BJ (cell line): Measurements from ENCODE around the gene TOMT. TPM values are rescaled to one million over a fixed set of nuclear protein-coding genes. Genes with fewer than 3 reads are reported as not detected.
"Not testable (repeated sequence)": the region's sequence is repeated elsewhere in the genome, so short reads cannot be mapped to it uniquely, and the experiment has no call there.

Experiments
- CTCF ChIA-PET: fragments of 350-600 bp; formaldehyde crosslinking; extraction: SDS; loops from one replicate; lab custom pipeline; 2021; ENCODE audit warnings: antibody characterized with exemption, inconsistent platforms; lab: Yijun Ruan, JAX
- POLR2A ChIA-PET: fragments of 300-600 bp; sonication (Branson Sonifier 250); formaldehyde crosslinking; extraction: SDS; loops from one replicate; lab custom pipeline; 2021; ENCODE audit warnings: antibody characterized with exemption; lab: Charles Lee
- DNase-seq: peaks from one replicate; pipeline ENCODE4 v3.0.0-alpha.2; 2011; ENCODE audit warnings: low read depth
- H3K27me3 ChIP-seq: 2 replicates; pipeline ENCODE4 v1.6.0; 2011; ENCODE audit warnings: low read length; ENCODE audit not compliant: control insufficient read depth, insufficient read depth
- H3K36me3 ChIP-seq: 2 replicates; pipeline ENCODE4 v1.5.1; 2011; ENCODE audit warnings: low read length; ENCODE audit not compliant: control insufficient read depth, insufficient read depth
- H3K4me3 ChIP-seq: 2 replicates; pipeline ENCODE4 v1.5.1; 2011; ENCODE audit warnings: low read depth, mild to moderate bottlenecking, control low read depth, low read length
- CTCF ChIP-seq: IDR thresholded peaks from 2 replicates; pipeline ENCODE4 v1.5.1; 2011; ENCODE audit warnings: low read depth, mild to moderate bottlenecking, control low read depth, inconsistent platforms, low read length, moderate library complexity; ENCODE audit not compliant: insufficient read depth
- polyA plus RNA-seq: library from polyadenylated mRNA; depleted of rRNA; stranded (reverse); fragments of >200 nt; gene quantifications from 2 replicates; pipeline ENCODE4 v1.2.3, GENCODE V29; 2011

Gene TOMT
- polyA plus RNA-seq, 1 experiment = not detected

- no peak for TF ChIP-seq CTCF
- H3K4me3 ChIP-seq = no peak overlapping the region
- no peaks in the 10 kb centered on the region for H3K36me3 ChIP-seq
- ChIA-PET CTCF (interaction anchor here (0.9 to 1.9 kb wide), 2 partner anchors 9 to 116 kb away, joined by 3 to 9 read pairs; no protein-coding TSS in a partner anchor), POLR2A (no interaction called here)
- H3K27me3 ChIP-seq = no peaks in the 10 kb centered on the region
- DNase-seq = peak; percentile 88
These were observed 35.3 kb downstream of the TOMT start for GRCh38 chr11:72141066-72141465.

- H3K36me3 ChIP-seq, DNase-seq, H3K4me3 ChIP-seq, H3K27me3 ChIP-seq, POLR2A ChIA-PET: not testable (repeated sequence)
- CTCF ChIA-PET = interaction anchor here (0.9 to 1.9 kb wide), 2 partner anchors 8 to 117 kb away, joined by 3 to 9 read pairs; no protein-coding TSS in a partner anchor
These were observed 36.4 kb downstream of the TOMT start for GRCh38 chr11:72142086-72142485.

GRCh38 chr11:72142543-72142942, 36.8 kb downstream of the TOMT start:
- H3K4me3 ChIP-seq, POLR2A ChIA-PET, H3K36me3 ChIP-seq, H3K27me3 ChIP-seq, DNase-seq: not testable (repeated sequence)
- CTCF ChIA-PET = interaction anchor here (2.8 to 3.9 kb wide), 4 partner anchors 8 to 118 kb away, joined by 7 to 42 read pairs (median 30); partner anchors contain the start of gene FOLR3

GRCh38 chr11:72144807-72145565, 39.3 kb downstream of the TOMT start:
- ChIA-PET POLR2A (interaction anchor here (1.7 kb wide), 1 partner anchor 32 kb away, joined by 10 read pairs; the partner anchor contains the start of gene ANAPC15), CTCF (interaction anchor here (0.8 to 3.9 kb wide), 25 partner anchors 7 to 302 kb away, joined by 3 to 42 read pairs (median 6); partner anchors contain the start of genes ANAPC15, FOLR3 and LAMTOR1)

GRCh38 chr11:72146625-72147024, 40.9 kb downstream of the TOMT start:
- ChIA-PET CTCF (interaction anchor here (1.0 to 3.9 kb wide), 3 partner anchors 23 to 121 kb away, joined by 3 to 27 read pairs (median 7); no protein-coding TSS in a partner anchor), POLR2A (no interaction called here)
- TF ChIP-seq CTCF = no peak
- no peaks in the 10 kb centered on the region; the same call in 1 of the 2 replicates for H3K36me3 ChIP-seq
- DNase-seq = no peak
- no peaks in the 10 kb centered on the region for H3K27me3 ChIP-seq
- H3K4me3 ChIP-seq = no peak overlapping the region

More at GRCh38 chr11:72144807-72145565, 39.3 kb downstream of the TOMT start:
- Histone ChIP-seq H3K27me3 (no peaks in the 10 kb centered on the region), H3K4me3 (no peak overlapping the region), H3K36me3 (no peaks in the 10 kb centered on the region; the same call in 1 of the 2 replicates)
- peak; percentile 88 for DNase-seq
- TF ChIP-seq CTCF = no peak

- H3K36me3 ChIP-seq = no peaks in the 10 kb centered on the region; the same call in 1 of the 2 replicates
- ChIA-PET POLR2A (no interaction called here), CTCF (interaction anchor here (0.6 to 1.4 kb wide), 5 partner anchors 9 to 125 kb away, joined by 3 read pairs; no protein-coding TSS in a partner anchor)
- H3K4me3 ChIP-seq = no peak overlapping the region
- no peaks in the 10 kb centered on the region for H3K27me3 ChIP-seq
- TF ChIP-seq CTCF = no peak
- no peak for DNase-seq
These were observed 45.2 kb downstream of the TOMT start for GRCh38 chr11:72150882-72151281.

- not testable (repeated sequence) for H3K4me3 ChIP-seq, DNase-seq, H3K36me3 ChIP-seq, H3K27me3 ChIP-seq
- ChIA-PET CTCF (interaction anchor here (0.9 to 4.8 kb wide), 3 partner anchors 10 to 31 kb away, joined by 3 to 34 read pairs (median 4); no protein-coding TSS in a partner anchor), POLR2A (interaction anchor here (0.7 kb wide), 1 partner anchor 42 kb away, joined by 4 read pairs; the partner anchor contains the start of gene ANAPC15)
These were observed 48.1 kb downstream of the TOMT start for GRCh38 chr11:72153874-72154273.
